ENCODE results near the gene LRRC4C. TPM values are rescaled to one million over a fixed set of nuclear protein-coding genes. Genes with fewer than 3 reads are reported as not detected.

The LRRC4C gene
- total RNA-seq, 1 donor from 2014 or later = not detected

DNA sequence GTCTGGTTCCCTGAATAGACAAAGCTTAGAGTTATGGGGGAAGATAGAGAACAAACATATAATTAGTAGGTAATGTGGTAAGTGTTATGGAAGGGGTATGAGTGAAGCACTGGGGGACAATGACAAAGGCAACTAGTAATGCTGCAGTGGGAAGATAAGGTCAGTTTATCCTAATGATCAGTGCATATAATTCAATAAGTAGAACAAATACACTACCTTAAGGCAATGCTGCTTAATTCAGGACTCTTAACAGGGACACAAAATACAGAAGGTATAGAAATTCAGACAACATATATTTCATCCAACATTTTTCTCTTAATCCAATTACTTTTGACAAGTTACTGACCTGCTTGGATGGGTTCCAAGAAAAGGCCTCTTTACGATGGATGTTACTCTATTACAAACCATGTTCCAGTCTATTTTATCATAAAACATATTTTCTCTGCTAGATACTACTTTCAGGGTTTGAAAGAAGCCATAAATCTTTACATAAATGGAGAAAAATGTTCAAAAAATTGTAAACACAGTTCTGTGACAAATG is 1186.2 kb downstream of the LRRC4C start:
- Mint-ChIP-seq H3K4me3 (ENCODE audit: low read depth) (no peak overlapping the region), H3K27ac (no peak overlapping the region), H3K9me3 (peaks cover 19% of the 10 kb centered on the region), H3K4me1 (ENCODE audit: low read depth) (no peaks in the 10 kb centered on the region), H3K27me3 (ENCODE audit: low read depth) (no peaks in the 10 kb centered on the region), H3K36me3 (ENCODE audit: low read depth) (no peaks in the 10 kb centered on the region)
- intact Hi-C loops (cut with micrococcal nuclease) = no loop called here
- no peak for DNase-seq (ENCODE audit: low spot score)

DNA sequence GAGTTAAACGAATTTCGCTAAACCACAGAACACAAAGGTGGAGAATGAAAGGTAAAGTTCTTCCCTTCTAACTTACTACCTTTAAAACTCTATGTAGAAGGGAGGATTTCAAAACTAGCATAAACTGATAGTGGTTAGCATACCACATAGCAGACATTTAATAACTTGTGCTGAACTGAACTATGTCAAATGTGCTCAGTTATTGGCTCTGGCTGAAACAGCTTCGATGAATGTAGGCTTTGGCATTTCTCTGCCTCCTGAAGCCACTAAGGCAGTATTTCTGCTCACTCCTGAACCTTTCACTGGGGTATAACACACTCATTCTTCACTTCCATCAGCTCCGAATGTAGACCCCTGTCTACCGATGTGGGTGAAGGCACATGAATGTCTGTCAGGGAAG is 1188.1 kb downstream of the LRRC4C start:
- intact Hi-C loops (cut with micrococcal nuclease) = no loop called here

DNA sequence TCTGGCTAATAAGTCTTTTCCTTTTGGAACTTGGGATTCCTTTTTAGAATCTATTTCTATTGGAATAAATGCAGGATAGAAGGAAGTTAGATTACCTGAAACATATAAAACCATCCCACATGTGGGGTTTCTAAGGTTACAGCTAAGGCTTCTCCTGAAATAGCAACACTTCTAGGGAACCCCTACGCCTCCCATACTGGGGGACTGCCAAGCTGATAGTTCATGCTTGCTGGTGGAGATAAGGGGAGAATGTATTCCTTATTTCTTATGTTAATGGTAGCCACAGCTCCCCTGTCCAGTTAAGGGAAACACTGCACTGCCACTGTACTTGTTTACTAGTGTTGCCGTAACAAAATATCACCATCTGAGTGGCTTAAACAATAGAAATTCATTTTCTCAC is 1189.6 kb downstream of the LRRC4C start:
- H3K4me1 Mint-ChIP-seq (ENCODE audit: low read depth) = no peaks in the 10 kb centered on the region
- no peak overlapping the region for H3K27ac Mint-ChIP-seq
- H3K9me3 Mint-ChIP-seq = peaks cover 22% of the 10 kb centered on the region
- no peak for DNase-seq (ENCODE audit: low spot score)
- intact Hi-C loops (cut with micrococcal nuclease) = no loop called here
- H3K4me3 Mint-ChIP-seq (ENCODE audit: low read depth) = no peak overlapping the region
- no peaks in the 10 kb centered on the region for H3K27me3 Mint-ChIP-seq (ENCODE audit: low read depth)
- H3K36me3 Mint-ChIP-seq (ENCODE audit: low read depth) = no peaks in the 10 kb centered on the region

More for the DNA sequence above, 1188.1 kb downstream of the LRRC4C start:
- Mint-ChIP-seq H3K36me3 (ENCODE audit: low read depth) (no peaks in the 10 kb centered on the region), H3K27ac (no peak overlapping the region), H3K27me3 (ENCODE audit: low read depth) (no peaks in the 10 kb centered on the region), H3K4me3 (ENCODE audit: low read depth) (no peak overlapping the region), H3K4me1 (ENCODE audit: low read depth) (no peaks in the 10 kb centered on the region), H3K9me3 (peaks cover 19% of the 10 kb centered on the region)
- DNase-seq (ENCODE audit: low spot score) = no peak

DNA sequence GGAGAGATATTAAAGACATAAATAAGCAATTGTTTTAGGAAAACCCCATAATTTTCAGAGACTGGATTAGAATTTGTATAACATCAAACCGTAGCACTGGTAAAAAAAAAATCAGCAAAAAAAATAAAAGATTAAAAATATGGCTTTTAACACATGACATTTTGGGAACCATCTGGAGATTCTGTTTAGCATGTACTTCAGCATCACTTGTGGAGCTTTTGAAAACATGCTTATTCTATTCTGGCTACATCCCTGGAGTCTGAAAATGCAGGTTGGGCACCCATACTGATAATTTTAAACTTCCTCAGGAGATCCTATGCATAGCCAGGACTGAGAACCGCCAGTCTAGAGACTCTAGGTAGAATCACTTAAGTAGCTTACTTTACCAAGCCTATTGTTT is 1190.9 kb downstream of the LRRC4C start:
- intact Hi-C loops (cut with micrococcal nuclease) = no loop called here
- Mint-ChIP-seq H3K4me1 (ENCODE audit: low read depth) (no peaks in the 10 kb centered on the region), H3K27me3 (ENCODE audit: low read depth) (no peaks in the 10 kb centered on the region), H3K27ac (no peak overlapping the region), H3K9me3 (peaks cover 23% of the 10 kb centered on the region), H3K36me3 (ENCODE audit: low read depth) (no peaks in the 10 kb centered on the region), H3K4me3 (ENCODE audit: low read depth) (no peak overlapping the region)
- no peak for DNase-seq (ENCODE audit: low spot score)

DNA sequence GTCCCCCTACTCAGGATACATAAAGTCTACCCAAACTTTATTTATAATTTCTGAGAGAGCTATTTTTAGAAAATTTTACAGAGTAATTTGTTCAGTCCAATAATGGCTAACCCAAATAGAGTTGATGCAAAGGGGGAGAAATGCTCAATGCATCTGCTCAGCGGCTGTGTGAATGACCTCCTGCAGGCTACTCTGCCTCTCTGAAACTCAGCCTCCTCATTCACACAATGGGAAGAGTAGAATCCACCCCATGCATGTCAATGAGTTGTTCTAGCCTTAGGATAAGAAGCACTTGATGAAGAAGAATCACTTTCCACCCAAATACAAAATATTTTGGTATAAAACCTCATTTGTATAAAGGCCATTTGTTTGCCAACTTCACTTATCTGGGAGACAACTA is 1204.0 kb downstream of the LRRC4C start:
- intact Hi-C loops (cut with micrococcal nuclease) = no loop called here
- no peak overlapping the region for H3K27ac Mint-ChIP-seq
- peaks cover 18% of the 10 kb centered on the region for H3K9me3 Mint-ChIP-seq
- no peaks in the 10 kb centered on the region for H3K4me1 Mint-ChIP-seq (ENCODE audit: low read depth)
- no peaks in the 10 kb centered on the region for H3K36me3 Mint-ChIP-seq (ENCODE audit: low read depth)
- no peak overlapping the region for H3K4me3 Mint-ChIP-seq (ENCODE audit: low read depth)
- no peaks in the 10 kb centered on the region for H3K27me3 Mint-ChIP-seq (ENCODE audit: low read depth)
- no peak for DNase-seq (ENCODE audit: low spot score)

DNA sequence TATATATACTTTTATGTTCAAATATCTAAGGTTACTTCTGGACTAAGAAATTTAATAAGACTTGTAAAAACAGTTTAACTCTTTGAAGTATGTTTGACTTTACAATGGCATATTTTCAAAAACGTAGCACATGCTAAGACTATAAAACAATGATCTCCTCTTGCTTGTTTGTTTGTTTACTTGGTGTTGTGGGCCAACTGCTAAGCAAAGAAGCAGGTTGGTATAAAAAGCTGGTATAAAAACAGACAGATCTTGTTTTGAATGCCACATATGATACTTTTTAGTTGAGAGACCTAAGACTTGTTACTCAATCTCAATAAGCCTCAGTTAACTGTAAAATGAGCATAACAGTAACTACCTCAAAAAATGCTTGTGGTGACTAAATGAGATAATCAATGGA is 1206.3 kb downstream of the LRRC4C start:
- H3K27ac Mint-ChIP-seq = no peak overlapping the region

DNA sequence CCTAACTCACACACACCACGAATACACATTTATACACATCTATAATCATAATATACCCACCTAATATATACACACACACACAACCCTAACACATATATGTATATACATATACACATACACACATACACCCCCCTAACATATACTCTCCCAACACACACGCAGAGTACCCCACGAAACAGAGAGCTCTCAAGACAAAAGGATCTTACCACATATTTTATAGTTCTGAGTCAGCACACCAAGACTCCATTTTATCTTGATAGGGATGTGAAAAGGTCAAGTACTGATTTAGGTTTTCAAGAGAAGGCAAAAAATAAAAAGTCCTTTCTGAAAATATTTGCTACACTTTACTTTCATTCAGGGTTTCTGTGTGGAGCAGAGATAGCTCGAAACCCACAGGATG is 1207.2 kb downstream of the LRRC4C start:
- H3K27ac Mint-ChIP-seq = no peak overlapping the region
- intact Hi-C loops (cut with micrococcal nuclease) = no loop called here
- DNase-seq (ENCODE audit: low spot score) = no peak
- no peaks in the 10 kb centered on the region for H3K27me3 Mint-ChIP-seq (ENCODE audit: low read depth)
- H3K4me3 Mint-ChIP-seq (ENCODE audit: low read depth) = no peak overlapping the region
- no peaks in the 10 kb centered on the region for H3K36me3 Mint-ChIP-seq (ENCODE audit: low read depth)
- H3K9me3 Mint-ChIP-seq = peaks cover 28% of the 10 kb centered on the region
- no peaks in the 10 kb centered on the region for H3K4me1 Mint-ChIP-seq (ENCODE audit: low read depth)

More for the DNA sequence above, 1206.3 kb downstream of the LRRC4C start:
- no peaks in the 10 kb centered on the region for H3K27me3 Mint-ChIP-seq (ENCODE audit: low read depth)
- no peak overlapping the region for H3K4me3 Mint-ChIP-seq (ENCODE audit: low read depth)
- no peak for DNase-seq (ENCODE audit: low spot score)
- H3K9me3 Mint-ChIP-seq = peaks cover 21% of the 10 kb centered on the region
- intact Hi-C loops (cut with micrococcal nuclease) = no loop called here
- H3K36me3 Mint-ChIP-seq (ENCODE audit: low read depth) = no peaks in the 10 kb centered on the region
- no peaks in the 10 kb centered on the region for H3K4me1 Mint-ChIP-seq (ENCODE audit: low read depth)

DNA sequence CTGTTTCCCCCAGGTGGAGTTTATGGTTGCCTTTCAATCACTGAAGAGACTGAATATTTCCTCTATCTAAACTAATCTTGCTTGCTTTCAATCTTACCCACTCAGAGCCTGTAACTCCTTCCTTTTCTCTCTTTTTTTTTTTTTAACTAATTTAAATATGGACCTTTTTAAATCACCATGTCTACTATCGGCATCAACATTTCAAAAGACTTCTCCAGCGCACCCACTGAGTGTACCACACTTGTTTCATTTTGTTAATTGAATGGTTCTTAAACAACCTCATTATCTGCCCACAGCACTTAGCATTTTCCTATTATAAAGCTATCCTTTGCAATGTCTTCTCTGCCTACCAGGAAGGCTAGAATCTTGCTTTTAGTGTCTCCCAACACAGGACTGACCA is 1212.5 kb downstream of the LRRC4C start:
- no peak overlapping the region for H3K27ac Mint-ChIP-seq
- intact Hi-C loops (cut with micrococcal nuclease) = no loop called here
- no peak for DNase-seq (ENCODE audit: low spot score)
- no peaks in the 10 kb centered on the region for H3K36me3 Mint-ChIP-seq (ENCODE audit: low read depth)
- no peaks in the 10 kb centered on the region for H3K4me1 Mint-ChIP-seq (ENCODE audit: low read depth)
- H3K27me3 Mint-ChIP-seq (ENCODE audit: low read depth) = no peaks in the 10 kb centered on the region
- peaks cover 15% of the 10 kb centered on the region for H3K9me3 Mint-ChIP-seq
- no peak overlapping the region for H3K4me3 Mint-ChIP-seq (ENCODE audit: low read depth)

DNA sequence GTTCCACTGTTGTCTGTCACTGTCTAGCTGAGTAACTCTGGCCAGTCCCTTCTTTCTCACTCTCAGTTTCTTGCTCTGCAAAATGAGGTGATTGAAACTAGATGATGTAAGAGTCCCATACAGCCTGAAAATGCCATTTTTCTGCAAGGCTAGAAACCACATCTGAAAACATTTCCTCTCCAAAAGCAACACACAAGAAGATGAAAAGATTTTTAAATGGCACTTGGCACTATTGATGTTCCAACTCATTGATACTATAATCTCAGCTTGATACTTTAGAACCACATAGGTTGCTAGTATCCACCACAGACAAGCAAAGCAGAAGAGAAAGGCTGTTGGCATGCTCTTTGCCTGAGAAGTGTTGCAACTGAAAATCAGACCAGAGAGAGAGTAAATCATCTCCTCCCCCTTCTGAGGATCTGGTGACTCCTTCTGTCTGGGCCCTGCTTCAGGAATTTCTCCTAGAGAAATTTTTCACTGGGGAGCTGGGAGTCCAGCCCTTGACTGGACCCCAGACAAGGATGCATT is 1217.9 kb downstream of the LRRC4C start:
- Mint-ChIP-seq H3K4me1 (ENCODE audit: low read depth) (no peaks in the 10 kb centered on the region), H3K4me3 (ENCODE audit: low read depth) (no peak overlapping the region), H3K36me3 (ENCODE audit: low read depth) (no peaks in the 10 kb centered on the region), H3K27me3 (ENCODE audit: low read depth) (no peaks in the 10 kb centered on the region), H3K9me3 (peaks cover 18% of the 10 kb centered on the region), H3K27ac (no peak overlapping the region)
- intact Hi-C loops (cut with micrococcal nuclease) = no loop called here
- no peak for DNase-seq (ENCODE audit: low spot score)

DNA sequence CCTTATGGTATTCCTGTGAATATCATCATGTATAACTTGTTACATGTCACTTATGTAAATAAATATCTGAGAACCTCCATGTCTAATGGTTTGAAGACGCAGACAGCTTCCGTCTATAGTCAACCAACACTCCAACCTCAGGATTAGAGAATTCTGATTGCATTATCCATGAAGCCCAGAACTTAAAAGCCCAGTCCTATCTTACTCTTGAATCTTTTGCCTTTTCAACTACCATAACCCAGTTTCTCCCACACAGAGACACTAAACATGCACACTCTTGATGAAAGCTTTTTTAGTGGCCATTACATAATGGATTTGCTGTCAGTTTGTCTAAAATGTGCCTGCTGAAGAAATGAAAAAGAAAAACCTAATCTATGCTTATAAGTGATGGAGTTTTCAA is 1219.2 kb downstream of the LRRC4C start:
- DNase-seq (ENCODE audit: low spot score) = no peak
- Mint-ChIP-seq H3K27ac (no peak overlapping the region), H3K4me3 (ENCODE audit: low read depth) (no peak overlapping the region), H3K4me1 (ENCODE audit: low read depth) (no peaks in the 10 kb centered on the region), H3K36me3 (ENCODE audit: low read depth) (no peaks in the 10 kb centered on the region), H3K9me3 (peaks cover 18% of the 10 kb centered on the region), H3K27me3 (ENCODE audit: low read depth) (no peaks in the 10 kb centered on the region)
- intact Hi-C loops (cut with micrococcal nuclease) = no loop called here

DNA sequence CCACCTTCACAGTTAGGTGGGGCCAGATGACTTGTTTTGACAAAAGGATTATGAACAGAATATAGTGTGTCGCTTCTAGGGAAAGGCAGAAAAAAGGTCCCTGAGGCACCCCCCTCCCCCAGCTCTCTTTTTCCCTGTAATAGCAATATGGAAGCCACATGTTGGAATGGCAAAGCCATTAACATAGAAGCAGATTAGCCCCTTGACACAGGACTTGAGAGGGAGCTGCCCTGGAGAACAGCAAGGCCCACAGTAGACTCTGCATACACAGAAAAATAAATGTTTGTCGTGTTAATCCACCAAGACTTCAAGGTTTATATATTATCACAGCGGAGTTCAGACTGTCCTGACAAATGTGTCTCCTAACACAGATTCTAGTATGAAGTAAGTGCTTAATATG is 1222.9 kb downstream of the LRRC4C start:
- peaks cover 21% of the 10 kb centered on the region for H3K9me3 Mint-ChIP-seq
- H3K27me3 Mint-ChIP-seq (ENCODE audit: low read depth) = no peaks in the 10 kb centered on the region
- no peak overlapping the region for H3K27ac Mint-ChIP-seq
- DNase-seq (ENCODE audit: low spot score) = no peak
- H3K36me3 Mint-ChIP-seq (ENCODE audit: low read depth) = no peaks in the 10 kb centered on the region
- no peak overlapping the region for H3K4me3 Mint-ChIP-seq (ENCODE audit: low read depth)
- no peaks in the 10 kb centered on the region for H3K4me1 Mint-ChIP-seq (ENCODE audit: low read depth)
- intact Hi-C loops (cut with micrococcal nuclease) = no loop called here

DNA sequence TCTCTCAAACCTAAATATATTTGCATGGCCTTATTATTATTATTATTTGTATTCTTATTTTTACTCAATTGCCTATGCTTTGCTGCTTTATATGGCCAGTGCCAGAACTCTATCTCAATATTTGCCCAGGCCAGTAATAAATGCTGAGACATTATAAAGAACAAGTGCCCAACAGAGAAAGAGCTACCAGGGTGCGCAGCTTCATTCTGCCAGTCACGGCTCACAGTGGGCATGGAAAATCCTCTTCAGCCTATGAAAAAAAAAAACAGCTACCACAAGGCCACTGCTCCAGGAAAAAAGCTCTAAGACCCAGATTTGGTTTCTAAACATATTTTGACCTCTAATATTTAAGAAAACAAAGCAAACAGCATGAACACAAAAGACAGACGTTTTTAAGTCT is 1223.6 kb downstream of the LRRC4C start:
- Mint-ChIP-seq H3K9me3 (peaks cover 21% of the 10 kb centered on the region), H3K27me3 (ENCODE audit: low read depth) (no peaks in the 10 kb centered on the region), H3K4me1 (ENCODE audit: low read depth) (no peaks in the 10 kb centered on the region), H3K27ac (no peak overlapping the region), H3K36me3 (ENCODE audit: low read depth) (no peaks in the 10 kb centered on the region), H3K4me3 (ENCODE audit: low read depth) (no peak overlapping the region)
- DNase-seq (ENCODE audit: low spot score) = no peak
- intact Hi-C loops (cut with micrococcal nuclease) = no loop called here

DNA sequence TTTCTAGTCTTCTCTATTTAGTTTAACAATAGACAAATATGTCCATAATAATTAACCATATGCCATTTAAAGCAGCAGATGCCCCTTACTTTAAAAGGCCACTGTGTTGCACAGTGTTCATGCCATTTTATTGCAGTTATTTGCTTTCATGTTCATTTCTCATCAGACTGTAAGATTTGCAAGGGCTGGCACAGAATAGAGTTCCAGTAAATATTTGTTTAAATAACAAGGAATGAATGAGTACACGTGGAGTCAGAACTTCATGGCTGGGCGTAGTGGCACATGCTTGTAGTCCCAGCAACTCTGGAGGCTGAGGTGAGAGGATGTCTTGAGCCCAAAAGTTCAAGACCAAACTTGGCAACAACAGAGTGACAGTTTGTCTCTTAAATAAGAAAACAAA is 1228.6 kb downstream of the LRRC4C start:
- H3K27me3 Mint-ChIP-seq (ENCODE audit: low read depth) = no peaks in the 10 kb centered on the region
- no peak overlapping the region for H3K4me3 Mint-ChIP-seq (ENCODE audit: low read depth)
- no peaks in the 10 kb centered on the region for H3K4me1 Mint-ChIP-seq (ENCODE audit: low read depth)
- intact Hi-C loops (cut with micrococcal nuclease) = no loop called here
- peaks cover 13% of the 10 kb centered on the region for H3K9me3 Mint-ChIP-seq
- DNase-seq (ENCODE audit: low spot score) = no peak
- H3K27ac Mint-ChIP-seq = no peak overlapping the region
- H3K36me3 Mint-ChIP-seq (ENCODE audit: low read depth) = no peaks in the 10 kb centered on the region

DNA sequence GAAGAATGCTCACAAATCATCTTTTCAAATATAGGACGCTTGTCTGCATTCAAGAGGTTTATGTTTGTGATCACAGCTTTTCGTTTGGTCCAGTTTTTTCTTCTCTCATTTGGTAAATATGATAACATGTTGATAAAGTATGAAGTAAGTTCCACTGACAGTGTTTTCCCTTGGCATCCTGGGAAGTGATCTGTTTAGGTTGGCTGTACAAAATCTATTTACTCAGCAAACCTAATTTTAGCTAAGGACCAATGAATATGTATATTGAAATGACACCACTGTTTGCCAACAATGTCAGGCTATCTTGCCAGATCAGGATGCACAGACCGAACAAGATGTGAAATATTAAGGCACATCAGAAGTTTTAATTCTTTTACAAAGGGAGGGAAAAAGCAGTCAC is 1230.8 kb downstream of the LRRC4C start:
- DNase-seq (ENCODE audit: low spot score) = no peak
- Mint-ChIP-seq H3K4me3 (ENCODE audit: low read depth) (no peak overlapping the region), H3K27me3 (ENCODE audit: low read depth) (no peaks in the 10 kb centered on the region), H3K27ac (no peak overlapping the region), H3K4me1 (ENCODE audit: low read depth) (no peaks in the 10 kb centered on the region), H3K36me3 (ENCODE audit: low read depth) (no peaks in the 10 kb centered on the region), H3K9me3 (peaks cover 17% of the 10 kb centered on the region)
- intact Hi-C loops (cut with micrococcal nuclease) = no loop called here
